GM18526 (cell line): ENCODE measurements around the gene CCN5.

ENCODE experiments used
- POLR2A ChIP-seq: IDR thresholded peaks from 3 replicates; pipeline ENCODE4 v1.6.1; 2011; ENCODE audit not compliant: insufficient read length; ENCODE audit errors: extremely low read depth

Gene CCN5

GRCh38 chr20:44692932-44693480, 22.2 kb upstream of the CCN5 start:
- no peak for TF ChIP-seq POLR2A

- no peak for TF ChIP-seq POLR2A
Observed at GRCh38 chr20:44693627-44694026, 21.5 kb upstream of the CCN5 start.

DNA sequence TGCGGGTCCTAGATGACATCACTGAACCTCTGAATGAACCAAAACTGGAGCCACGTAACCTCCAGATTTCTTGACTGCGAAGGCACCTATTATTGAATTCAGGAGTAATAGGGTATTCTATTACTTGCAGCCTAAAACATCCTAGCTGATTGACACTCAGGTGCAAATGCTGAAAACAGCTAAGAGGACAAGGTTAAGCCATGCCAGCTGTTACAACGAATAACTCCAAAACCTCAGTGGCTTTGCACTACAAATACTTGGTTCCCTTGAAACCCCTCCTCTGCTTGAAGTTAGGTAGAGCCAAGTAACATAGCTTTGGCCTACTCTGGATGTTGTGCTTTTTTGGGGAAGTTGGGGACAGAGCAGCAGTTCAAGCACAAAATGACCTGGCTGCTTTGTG, 21.0 kb upstream of the CCN5 start:
- no peak for TF ChIP-seq POLR2A

DNA sequence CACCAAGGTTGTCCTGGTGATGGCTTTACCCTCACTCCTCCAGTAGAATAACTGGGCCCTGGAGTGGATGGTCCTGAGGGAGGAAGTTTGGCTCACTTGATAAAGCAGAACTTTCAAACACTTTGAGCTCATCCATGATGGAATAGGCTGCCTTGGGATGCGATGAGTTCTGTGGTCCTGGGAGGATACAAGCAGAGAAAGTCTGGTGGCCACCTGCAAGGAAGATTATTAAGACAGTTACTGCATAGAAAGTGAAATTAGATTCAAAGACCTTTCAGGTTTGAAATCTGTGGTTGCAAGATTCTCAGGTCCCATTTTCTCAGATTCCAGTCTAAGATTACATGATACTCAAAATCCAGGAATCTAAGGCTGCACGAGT, 19.9 kb upstream of the CCN5 start:
- no peak for TF ChIP-seq POLR2A

DNA sequence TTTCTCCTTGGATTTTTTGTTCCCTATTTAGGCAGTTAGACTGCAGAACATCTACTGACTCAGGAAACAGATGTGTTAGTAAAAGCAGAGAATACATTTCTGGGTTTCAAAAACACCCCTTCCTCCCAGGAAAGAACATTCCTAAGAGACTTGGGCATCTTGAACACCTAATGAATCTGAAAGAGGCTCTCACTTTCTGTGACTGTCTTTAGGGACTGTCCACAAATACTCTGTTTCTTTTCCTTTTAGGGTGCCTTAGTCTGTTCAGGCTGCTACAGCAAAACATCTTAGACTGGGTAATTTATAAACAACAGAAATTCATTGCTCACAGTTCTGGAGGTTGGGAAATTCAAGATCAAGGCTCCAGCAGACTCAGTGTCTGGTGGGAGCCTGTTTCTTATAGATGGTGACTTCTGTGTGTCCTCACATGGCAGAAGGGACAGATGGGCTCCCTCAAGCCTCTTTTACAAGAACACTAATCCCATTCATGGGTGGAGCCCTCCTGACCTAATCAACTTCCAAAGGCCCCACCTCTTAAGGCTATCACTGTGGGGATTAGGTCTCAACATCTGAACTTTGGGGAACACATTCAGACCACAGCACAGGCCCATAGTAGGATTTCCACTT, 19.4 kb upstream of the CCN5 start:
- no peak for TF ChIP-seq POLR2A

DNA sequence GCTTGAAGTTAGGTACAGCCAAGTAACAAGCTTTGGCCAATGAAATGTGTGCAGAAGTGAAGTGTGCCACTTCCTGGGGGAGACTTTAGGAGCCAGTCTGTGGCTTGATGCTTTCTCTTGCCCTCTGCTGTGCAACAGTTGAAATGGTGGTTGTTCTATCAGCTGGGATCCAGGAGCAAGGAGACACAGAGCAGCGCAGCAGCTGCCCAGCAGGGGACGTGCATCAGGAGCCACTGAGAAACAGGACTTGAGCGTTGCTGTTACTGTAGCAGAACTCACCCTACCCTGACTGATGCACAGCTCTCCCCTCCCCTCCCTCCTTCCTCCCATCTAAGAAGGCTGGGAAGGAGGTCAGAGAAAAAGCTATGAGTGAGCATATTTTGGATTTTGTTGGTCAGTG, 18.9 kb upstream of the CCN5 start:
- TF ChIP-seq POLR2A, result no peak

- TF ChIP-seq POLR2A, result no peak
Observed at GRCh38 chr20:44698351-44698750, 16.8 kb upstream of the CCN5 start.

DNA sequence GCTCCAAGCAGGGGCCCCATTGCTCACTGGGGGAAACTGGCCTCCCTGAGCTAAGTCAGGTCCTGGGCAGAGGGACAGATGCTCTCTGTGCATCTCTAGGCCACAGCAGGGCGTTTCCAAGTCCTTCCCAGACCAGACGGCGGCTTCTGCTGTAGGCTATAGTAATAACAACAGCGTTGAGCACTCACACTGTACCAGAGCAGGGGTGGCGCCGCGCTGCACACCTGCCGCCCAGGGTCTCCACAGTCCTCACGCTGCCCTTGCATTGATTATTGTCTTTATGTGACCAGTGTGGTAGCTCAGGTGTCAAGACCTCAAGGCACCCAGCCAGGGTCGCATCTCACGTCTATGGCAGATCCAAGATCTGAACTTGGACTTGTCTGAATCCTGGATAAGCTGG, 14.9 kb upstream of the CCN5 start:
- TF ChIP-seq POLR2A, result no peak

DNA sequence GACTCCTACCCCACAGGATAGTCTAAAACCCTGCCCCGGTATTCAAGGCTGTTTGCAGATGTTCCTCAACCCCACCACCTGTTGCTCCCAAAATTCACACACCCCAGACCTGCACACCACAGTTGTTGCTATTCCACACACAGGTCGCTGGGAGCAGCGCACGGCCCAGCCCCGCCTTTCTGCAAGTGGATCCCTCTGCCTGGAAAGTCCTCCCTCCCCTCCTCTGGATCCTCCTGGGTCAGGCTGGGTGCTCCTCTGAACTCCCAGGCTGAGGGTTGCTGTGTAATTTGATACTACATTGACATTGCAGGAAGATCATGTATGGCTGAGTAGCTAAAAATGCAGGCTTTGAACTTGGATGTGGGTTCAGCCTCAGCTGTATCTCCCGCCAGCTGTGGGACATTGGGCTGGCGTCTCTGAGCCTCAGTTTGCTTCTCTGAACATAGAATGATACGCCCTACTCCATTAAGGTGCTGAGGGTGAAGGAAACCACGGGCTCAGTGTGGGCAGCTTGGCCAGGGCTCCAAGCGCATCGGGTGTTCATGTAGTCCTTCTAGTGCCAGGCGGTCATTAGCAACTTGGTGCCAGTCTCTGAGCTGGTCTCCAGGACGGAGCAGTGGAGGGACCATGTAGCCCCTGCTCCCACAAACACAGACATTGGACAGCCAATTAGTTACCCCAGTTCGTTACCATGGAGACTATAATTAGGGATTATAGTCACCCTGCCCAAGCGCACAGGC, 13.9 kb upstream of the CCN5 start:
- TF ChIP-seq POLR2A, result no peak

DNA sequence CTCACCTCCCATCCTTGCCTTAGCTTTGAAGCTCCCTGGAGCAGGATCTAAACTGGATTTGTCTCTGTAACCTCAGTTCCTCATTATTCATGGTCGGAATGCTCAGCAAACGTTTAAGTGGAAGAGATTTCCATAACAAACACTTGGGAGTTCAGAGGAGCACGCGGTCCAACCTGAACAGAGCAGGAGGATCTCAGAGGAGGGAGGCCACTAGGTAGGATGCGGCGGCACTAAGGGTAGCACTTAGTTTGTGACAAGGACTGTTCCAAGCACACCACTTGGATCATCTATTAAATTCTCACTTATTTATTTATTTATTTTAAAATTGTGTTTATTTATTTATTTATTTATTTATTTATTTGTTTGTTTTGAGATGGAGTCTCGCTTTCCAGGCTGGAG, 13.3 kb upstream of the CCN5 start:
- TF ChIP-seq POLR2A, result no peak

GRCh38 chr20:44702776-44703175, 12.4 kb upstream of the CCN5 start:
- no peak for TF ChIP-seq POLR2A

DNA sequence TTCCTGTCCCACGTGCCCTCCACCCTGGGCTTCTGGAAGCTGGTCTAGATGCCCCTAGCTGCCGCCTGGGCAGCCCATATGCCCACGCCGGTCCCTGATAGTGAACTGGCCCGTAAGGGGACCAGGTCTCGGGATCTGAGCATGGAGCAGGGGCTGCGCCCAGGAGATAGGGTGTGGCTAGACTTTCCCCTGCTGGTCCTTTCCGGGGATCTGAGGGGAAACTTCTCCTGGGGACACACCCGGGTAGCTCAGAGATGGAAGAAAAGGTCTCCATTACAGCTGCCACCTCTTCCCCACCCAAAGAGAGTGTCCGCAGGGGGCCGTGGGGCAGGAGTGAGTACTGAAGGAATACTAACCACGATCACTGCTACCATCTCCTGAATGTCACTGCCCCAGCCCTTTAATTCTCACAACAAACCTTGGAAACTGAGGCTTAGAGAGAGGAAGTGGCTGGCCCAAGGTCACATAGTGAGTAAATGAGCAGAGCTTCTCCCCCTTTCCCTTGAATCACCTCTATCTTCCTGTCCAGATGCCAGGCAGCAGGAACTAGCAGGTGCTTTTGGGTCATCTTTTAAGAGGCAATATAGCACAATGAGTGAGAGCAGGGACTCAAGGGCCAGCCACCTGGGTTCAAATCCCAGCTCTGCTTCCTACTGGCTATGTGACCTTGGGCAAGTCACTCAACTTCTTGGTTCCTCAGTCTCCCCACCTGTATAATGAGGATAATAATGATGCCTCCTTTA, 11.8 kb upstream of the CCN5 start:
- TF ChIP-seq POLR2A, result no peak

DNA sequence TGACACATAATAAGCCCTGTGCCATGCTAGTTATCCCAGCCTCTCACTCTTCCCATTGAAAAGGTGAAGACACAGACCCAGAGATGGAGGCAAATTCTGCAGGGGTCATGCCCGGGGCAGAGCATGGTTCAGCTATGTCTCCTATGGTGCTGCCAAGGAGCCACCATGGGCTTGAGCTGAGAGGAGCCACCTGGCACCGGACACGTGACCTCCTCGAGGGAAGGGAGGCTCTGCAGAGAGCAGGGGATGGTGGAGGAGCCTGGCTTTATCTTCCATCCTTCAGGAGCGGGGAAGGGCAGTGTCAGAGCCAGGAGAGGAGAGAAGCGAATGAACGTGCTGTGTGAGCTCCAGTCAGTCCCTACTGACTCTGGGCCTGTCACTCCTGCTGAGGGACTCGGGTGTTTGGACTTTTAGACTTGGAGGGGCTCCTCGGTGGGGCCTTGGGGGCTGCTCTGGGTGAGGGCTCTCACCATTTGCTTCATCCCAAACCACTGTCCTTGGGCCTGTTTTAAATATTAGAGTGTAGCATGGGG, 11.1 kb upstream of the CCN5 start:
- no peak for TF ChIP-seq POLR2A

DNA sequence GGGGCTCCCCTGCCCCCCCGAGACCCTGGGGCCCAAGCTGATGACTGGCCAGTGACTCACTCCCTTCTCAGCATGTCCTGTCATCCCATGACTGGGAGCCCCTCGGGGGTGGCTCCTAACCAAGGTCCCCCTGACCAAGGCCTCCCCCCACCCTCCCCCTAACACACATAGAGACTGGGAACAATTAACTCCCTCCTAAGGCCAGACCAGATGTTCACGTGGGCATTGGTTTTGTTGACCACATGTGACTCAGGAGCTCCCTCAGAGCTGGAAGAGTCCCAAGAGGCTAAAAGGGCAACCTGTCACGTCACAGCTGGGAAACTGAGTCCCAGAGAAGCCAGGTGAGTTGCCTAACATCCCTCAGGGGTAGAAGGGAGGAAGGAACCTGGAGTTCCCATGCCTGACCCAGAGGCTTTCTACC, 10.6 kb upstream of the CCN5 start:
- no peak for TF ChIP-seq POLR2A

DNA sequence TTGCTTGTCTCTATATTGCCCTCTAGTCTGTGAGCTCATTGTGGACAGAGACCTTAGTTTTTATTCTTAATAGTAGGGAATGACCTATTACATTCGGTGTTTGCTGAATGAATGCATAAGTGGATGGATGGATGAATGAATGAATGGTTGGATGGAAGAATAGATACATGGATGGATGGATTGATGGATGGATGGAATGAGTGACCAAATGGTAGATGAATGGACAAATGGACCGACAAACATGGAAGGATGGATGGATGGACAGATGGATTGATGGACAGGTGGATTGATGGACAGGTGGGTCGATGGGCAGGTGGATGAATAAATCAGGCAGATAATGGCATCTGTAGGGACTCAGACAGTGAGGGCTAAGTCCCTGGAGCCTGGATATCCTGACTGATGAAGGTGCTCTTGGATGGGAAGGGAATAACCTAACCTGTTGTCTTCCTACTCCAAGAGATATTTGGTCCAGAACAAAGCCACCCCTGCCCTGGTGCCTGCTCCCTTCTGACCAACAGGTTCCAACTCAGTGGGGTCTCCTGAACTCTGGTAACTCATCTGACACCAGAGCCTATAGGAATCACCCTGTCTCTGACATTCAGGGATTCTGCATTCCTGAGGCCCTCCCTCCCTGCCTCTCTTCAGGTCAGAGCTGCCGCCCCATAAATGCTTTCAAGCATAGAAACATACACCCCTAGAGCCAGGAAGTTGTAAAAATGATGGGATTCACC, 9.6 kb upstream of the CCN5 start:
- TF ChIP-seq POLR2A, result no peak
